IMR-90 (cell line): ENCODE results near the gene OTOG. TPM values are rescaled to one million over a fixed set of nuclear protein-coding genes. Genes with fewer than 3 reads are reported as not detected.

ENCODE experiments used
- ATAC-seq: fragments of 200-7000 bp; cut with Tn5 transposase; 2 replicates; pipeline ENCODE4 v1.9.1; 2020; ENCODE audit warnings: low read depth, mild to moderate bottlenecking, moderate library complexity
- BruUV-seq: library from RNA; stranded (reverse); fragments of 400-500 nt; replicated peaks from 2 replicates; lab custom pipeline; 2021; lab: Mats Ljungman, UMichigan
- CTCF ChIA-PET: fragments of 300-600 bp; formaldehyde crosslinking; extraction: SDS; loops from one replicate; lab custom pipeline; 2021; ENCODE audit warnings: antibody characterized with exemption; lab: Yijun Ruan, JAX
- POLR2A ChIA-PET: fragments of 300-600 bp; sonication (Branson Sonifier 250); formaldehyde crosslinking; loops from one replicate; lab custom pipeline; 2022; ENCODE audit warnings: antibody characterized with exemption; ENCODE audit not compliant: unreplicated experiment; lab: Charles Lee
- DNase-seq: peaks from one replicate; pipeline ENCODE4 v3.0.0; 2013
- H2AFZ ChIP-seq: replicated peaks from 2 replicates; pipeline ENCODE3; 2013; ENCODE audit warnings: low read length, mild to moderate bottlenecking; ENCODE audit not compliant: poor library complexity
- H2AK5ac ChIP-seq: 2 replicates; pipeline ENCODE4 v1.6.1; 2013; ENCODE audit warnings: low read depth, low read length, inconsistent platforms
- H2AK9ac ChIP-seq: replicated peaks from 2 replicates; pipeline ENCODE3; 2013; ENCODE audit warnings: mild to moderate bottlenecking, low read depth, low read length, moderate library complexity; ENCODE audit not compliant: poor library complexity
- H2BK120ac ChIP-seq: 2 replicates; pipeline ENCODE4 v1.6.1; 2013; ENCODE audit warnings: low read depth, low read length, inconsistent platforms
- H2BK15ac ChIP-seq: 3 replicates; pipeline ENCODE4 v1.6.1; 2013; ENCODE audit warnings: low read depth, low read length, inconsistent platforms
- H2BK20ac ChIP-seq: 2 replicates; pipeline ENCODE4 v1.6.1; 2013; ENCODE audit warnings: low read depth, mild to moderate bottlenecking, inconsistent platforms, low read length, moderate library complexity
- H2BK5ac ChIP-seq: 2 replicates; pipeline ENCODE4 v1.6.1; 2013; ENCODE audit warnings: mild to moderate bottlenecking, low read depth, low read length, inconsistent platforms; ENCODE audit not compliant: poor library complexity, severe bottlenecking
- H3K14ac ChIP-seq: replicated peaks from 2 replicates; pipeline ENCODE4 v1.6.1; 2013; ENCODE audit warnings: low read depth, low read length, inconsistent platforms
- H3K18ac ChIP-seq: 2 replicates; pipeline ENCODE4 v1.6.1; 2013; ENCODE audit warnings: low read depth, low read length, control low read depth
- H3K23ac ChIP-seq: 2 replicates; pipeline ENCODE4 v1.6.1; 2013; ENCODE audit warnings: low read depth, low read length, inconsistent platforms
- H3K27ac ChIP-seq: 2 replicates; pipeline ENCODE4 v1.5.1; 2013; ENCODE audit warnings: mild to moderate bottlenecking, control low read depth, low read length; ENCODE audit not compliant: insufficient read depth
- H3K27me3 ChIP-seq: 2 replicates; pipeline ENCODE4 v1.6.1; 2013; ENCODE audit warnings: low read length; ENCODE audit not compliant: control insufficient read depth, insufficient read depth
- H3K36me3 ChIP-seq: 2 replicates; pipeline ENCODE4 v1.6.1; 2013; ENCODE audit warnings: low read length, mixed read lengths; ENCODE audit not compliant: control insufficient read depth, insufficient read depth
- H3K4ac ChIP-seq: 2 replicates; pipeline ENCODE4 v1.6.1; 2013; ENCODE audit warnings: low read depth, low read length, inconsistent platforms
- H3K4me1 ChIP-seq: 2 replicates; pipeline ENCODE4 v1.6.1; 2013; ENCODE audit warnings: low read length, mixed read lengths; ENCODE audit not compliant: control insufficient read depth, insufficient read depth
- H3K4me2 ChIP-seq: 2 replicates; pipeline ENCODE4 v1.6.1; 2013; ENCODE audit warnings: low read depth, mild to moderate bottlenecking, control low read depth, low read length, moderate library complexity
- H3K4me3 ChIP-seq: 2 replicates; pipeline ENCODE4 v1.5.1; 2013; ENCODE audit warnings: low read depth, mild to moderate bottlenecking, control low read depth, low read length, moderate library complexity; ENCODE audit not compliant: insufficient read depth
- H3K56ac ChIP-seq: 2 replicates; pipeline ENCODE4 v1.6.1; 2013; ENCODE audit warnings: low read length, inconsistent platforms; ENCODE audit not compliant: insufficient read depth; ENCODE audit errors: extremely low read depth
- H3K79me1 ChIP-seq, 2 experiments: 2 replicates each; pipeline ENCODE4 v1.6.1; 2013; ENCODE audit warnings: low read length in 2 of 2, inconsistent platforms in 1 of 2, low read depth in 1 of 2
- H3K9ac ChIP-seq: 2 replicates; pipeline ENCODE4 v1.6.1; 2013; ENCODE audit warnings: low read depth, low read length, control low read depth
- H3K9me1 ChIP-seq: 2 replicates; pipeline ENCODE4 v1.6.1; 2013; ENCODE audit warnings: low read length, inconsistent platforms; ENCODE audit not compliant: insufficient read depth
- H3K9me3 ChIP-seq: 2 replicates; pipeline ENCODE4 v1.6.1; 2013; ENCODE audit warnings: low read length; ENCODE audit not compliant: control insufficient read depth, insufficient read depth
- H4K20me1 ChIP-seq: 2 replicates; pipeline ENCODE4 v1.6.1; 2013; ENCODE audit warnings: low read length, inconsistent platforms; ENCODE audit not compliant: insufficient read depth
- H4K5ac ChIP-seq: 2 replicates; pipeline ENCODE4 v1.6.1; 2013; ENCODE audit warnings: mild to moderate bottlenecking, low read depth, low read length, control low read depth
- H4K8ac ChIP-seq, 2 experiments: 2 replicates each; pipeline ENCODE4 v1.6.1; 2013; ENCODE audit warnings: low read depth in 2 of 2, low read length in 2 of 2, control low read depth in 1 of 2, inconsistent platforms in 1 of 2
- H4K91ac ChIP-seq: 2 replicates; pipeline ENCODE4 v1.6.1; 2013; ENCODE audit warnings: low read depth, low read length, inconsistent platforms; ENCODE audit not compliant: insufficient read depth
- CEBPB ChIP-seq: IDR thresholded peaks from 2 replicates; pipeline ENCODE4 v1.6.1; 2012; ENCODE audit warnings: low read depth, low read length, improper control_type of control experiment
- RAD21 ChIP-seq: IDR thresholded peaks from 2 replicates; pipeline ENCODE4 v1.6.1; 2012; ENCODE audit warnings: low read length, improper control_type of control experiment
- WGBS, 2 experiments: methylation state at CpG; one replicate each; pipeline versions ENCODE4 v1.1.5 to v1.1.7; 2013; ENCODE audit warnings: missing lambda C conversion rate in 2 of 2; ENCODE audit not compliant: insufficient read length in 1 of 2; ENCODE audit errors: extremely low coverage in 2 of 2; 5-methylcytosine and 5-hydroxymethylcytosine counted together
- dilution Hi-C: fragments of 300-500 bp; cut with HindIII; formaldehyde crosslinking; loops from one replicate; pipeline ENCODE4 v1.14.3; 2018; ENCODE audit warnings: low sequenced_read_pairs; ENCODE audit not compliant: unreplicated experiment
- in situ Hi-C: fragments of 300-500 bp; cut with MboI; formaldehyde crosslinking; loops from 3 replicates; pipeline ENCODE4 v1.14.3; 2019; ENCODE audit warnings: low sequenced_read_pairs, inconsistent platforms, mixed read lengths
- intact Hi-C: fragments of 100-400 bp; cut with micrococcal nuclease; formaldehyde crosslinking; loops from 2 replicates; pipeline ENCODE4 v1.10.0; 2022
- polyA plus RNA-seq, 3 experiments: library from polyadenylated mRNA; depleted of rRNA; stranded (reverse); fragments of >200 nt; gene quantifications; 2 replicates each; pipeline ENCODE4 v1.2.3, GENCODE V29; 2012; ENCODE audit warnings: low replicate concordance in 1 of 3
- total RNA-seq: library from RNA; depleted of rRNA; stranded (reverse); fragments of >200 nt; gene quantifications from 2 replicates; pipeline ENCODE4 v1.2.3, GENCODE V29; 2012

The OTOG gene
- total and polyA plus RNA-seq, 2 of the 4 experiments (the other 2 are of a cell fraction): not detected

DNA sequence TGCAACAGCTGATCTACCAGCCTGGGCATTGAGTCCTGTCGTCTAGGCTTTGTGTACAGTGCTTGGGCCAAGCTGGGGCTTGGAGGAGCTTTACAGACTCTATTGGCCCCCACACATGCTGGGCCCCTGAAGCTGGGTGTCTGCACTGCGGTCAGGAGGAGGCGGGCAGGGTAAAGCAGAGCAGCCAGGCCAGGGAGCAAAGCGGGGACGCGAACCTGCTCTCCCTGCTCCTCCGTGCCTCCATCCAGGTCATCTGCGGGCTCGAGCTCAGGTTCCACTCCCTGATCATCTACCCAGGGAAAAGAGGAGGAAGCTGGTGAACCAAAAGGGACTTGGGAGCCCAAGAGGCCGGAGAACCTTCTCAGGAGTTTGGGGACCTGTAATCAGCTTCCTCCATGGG, 29.9 kb upstream of the OTOG start:
- Histone ChIP-seq H2BK15ac (no peak overlapping the region), H3K36me3 (no peaks in the 10 kb centered on the region), H2BK20ac (no peak overlapping the region), H3K79me1 (no peaks in the 10 kb centered on the region), H3K4me3 (no peak overlapping the region), H3K56ac (no peak overlapping the region), H4K8ac (no peak overlapping the region), H3K9me3 (no peaks in the 10 kb centered on the region), H3K4ac (no peak overlapping the region), H3K27me3 (peaks cover 15% of the 10 kb centered on the region), H3K9ac (no peak overlapping the region), H2BK120ac (no peak overlapping the region), H2AFZ (no peak overlapping the region), H2AK9ac (no peak overlapping the region), H3K4me1 (no peaks in the 10 kb centered on the region), H4K5ac (no peak overlapping the region), H3K4me2 (no peak overlapping the region), H3K9me1 (no peaks in the 10 kb centered on the region; the same call in 1 of the 2 replicates), H3K18ac (no peak overlapping the region), H3K27ac (no peak overlapping the region), H2AK5ac (no peak overlapping the region), H2BK5ac (no peak overlapping the region), H3K23ac (no peak overlapping the region), H4K91ac (no peak overlapping the region), H3K14ac (no peak overlapping the region), H4K20me1 (no peaks in the 10 kb centered on the region)
- BruUV-seq: no TSS peak
- TF ChIP-seq RAD21: no peak
- no peak for TF ChIP-seq CEBPB
- CTCF ChIA-PET: no interaction called here
- dilution Hi-C loops (no loop called here), intact Hi-C loops (no loop called here), in situ Hi-C loops (loop anchor here (25.0 kb wide), 1 partner anchor 580 kb away; no protein-coding TSS in a partner anchor)
- no peak for DNase-seq
- ATAC-seq: no peak
- WGBS, 2 experiments: no CpG with 5 or more reads among the region's 10 CpGs
- POLR2A ChIA-PET: no interaction called here
